SU-DHL-6 (cell line): ENCODE results near the gene PCLO.
A peak's percentile ranks its signal among the peaks of the same experiment; 100 is the strongest.

ENCODE experiments used
- H2AFZ ChIP-seq: fragments of 200-600 bp; sonication (generic); 2 replicates; pipeline ENCODE4 v1.6.1; 2014; ENCODE audit warnings: low read depth, mild to moderate bottlenecking, moderate library complexity, mixed read lengths, antibody characterized with exemption, low read length; ENCODE audit not compliant: severe bottlenecking
- H3F3A ChIP-seq: fragments of 200-600 bp; shearing (Covaris generic); 2 replicates; pipeline ENCODE4 v1.6.0; 2016; ENCODE audit warnings: antibody characterized with exemption, mild to moderate bottlenecking; ENCODE audit not compliant: insufficient read depth
- H3K27ac ChIP-seq: fragments of 200-600 bp; sonication (generic); 2 replicates; pipeline ENCODE4 v1.5.1; 2016; ENCODE audit warnings: low read depth, mild to moderate bottlenecking, low read length, moderate library complexity, mixed read lengths
- H3K27me3 ChIP-seq: fragments of 200-600 bp; sonication (generic), shearing (Covaris generic); 2 replicates; pipeline ENCODE4 v1.6.0; 2014; ENCODE audit warnings: mild to moderate bottlenecking, low read length
- H3K36me3 ChIP-seq: fragments of 200-600 bp; sonication (generic); 2 replicates; pipeline ENCODE4 v1.6.1; 2014; ENCODE audit warnings: mild to moderate bottlenecking, low read length, mixed read lengths
- H3K4me2 ChIP-seq: fragments of 300-600, 200-600 bp; shearing (Covaris generic), sonication (generic); 2 replicates; pipeline ENCODE4 v1.6.0; 2014; ENCODE audit warnings: low read length, low read depth, mild to moderate bottlenecking; ENCODE audit not compliant: poor library complexity, severe bottlenecking
- H3K4me3 ChIP-seq: fragments of 200-600 bp; sonication (generic); 2 replicates; pipeline ENCODE4 v1.5.1; 2014; ENCODE audit warnings: antibody characterized with exemption, low read length, mild to moderate bottlenecking, mixed read lengths; ENCODE audit not compliant: insufficient read depth, poor library complexity, severe bottlenecking
- H3K79me2 ChIP-seq: fragments of 200-600 bp; sonication (generic); 2 replicates; pipeline ENCODE4 v1.6.1; 2014; ENCODE audit warnings: mild to moderate bottlenecking, low read length, moderate library complexity; ENCODE audit not compliant: insufficient read depth
- H3K9ac ChIP-seq: fragments of 200-600 bp; sonication (generic); 2 replicates; pipeline ENCODE4 v1.7.0; 2014; ENCODE audit warnings: mild to moderate bottlenecking, low read length
- H3K9me2 ChIP-seq: fragments of 200-600 bp; sonication (generic); replicated peaks from 2 replicates; pipeline ENCODE4 v1.6.1; 2014; ENCODE audit warnings: low read length; ENCODE audit not compliant: insufficient read depth
- H3K9me3 ChIP-seq: fragments of 200-600 bp; sonication (generic); 2 replicates; pipeline ENCODE4 v1.6.1; 2014; ENCODE audit warnings: low read length, mixed read lengths; ENCODE audit not compliant: insufficient read depth
- H4K20me1 ChIP-seq: fragments of 200-600 bp; sonication (generic); 2 replicates; pipeline ENCODE4 v1.6.1; 2014; ENCODE audit warnings: low read depth, mild to moderate bottlenecking, antibody characterized with exemption, low read length, moderate library complexity, mixed read lengths
- CTCF ChIP-seq: fragments of 200-600 bp; sonication (generic); IDR thresholded peaks from one replicate; pipeline ENCODE4 v1.5.1; 2017; ENCODE audit warnings: antibody characterized with exemption, mild to moderate bottlenecking, low read length, moderate library complexity; ENCODE audit not compliant: insufficient read depth, poor library complexity, severe bottlenecking
- EZH2phosphoT487 ChIP-seq: fragments of 200-600 bp; sonication (generic), shearing (Covaris generic); conservative IDR thresholded peaks from 2 replicates; pipeline ENCODE4 v1.6.1; 2018; ENCODE audit warnings: mild to moderate bottlenecking, antibody characterized with exemption, low read length, moderate library complexity, mixed read lengths

PCLO gene

DNA sequence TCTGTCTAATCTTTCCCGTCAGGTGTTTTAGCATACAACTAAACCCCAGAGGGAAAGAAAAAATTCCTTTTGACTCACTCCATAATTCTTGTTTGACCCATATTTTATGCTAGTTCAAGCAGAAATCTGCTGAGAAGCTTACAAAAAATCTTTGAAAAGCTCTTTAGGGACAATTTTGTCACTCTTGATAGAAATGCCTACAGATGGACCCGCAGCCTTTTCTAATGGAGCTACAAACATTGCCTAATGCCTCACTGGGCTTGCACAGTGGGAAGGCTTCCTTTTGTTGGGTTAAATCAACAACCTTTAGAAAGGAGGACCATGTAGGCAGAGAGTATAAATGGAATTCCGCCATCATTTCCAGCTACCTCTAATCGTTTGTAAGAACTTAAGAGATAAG, 344.5 kb downstream of the PCLO start:
- H3K36me3 ChIP-seq: no peaks in the 10 kb centered on the region
- no peaks in the 10 kb centered on the region for H3K79me2 ChIP-seq
- no peaks in the 10 kb centered on the region for H3F3A ChIP-seq
- no peak overlapping the region for H3K4me2 ChIP-seq
- no peaks in the 10 kb centered on the region for H3K27me3 ChIP-seq
- H3K9ac ChIP-seq: no peak overlapping the region
- no peak overlapping the region for H3K27ac ChIP-seq
- H3K4me3 ChIP-seq: no peak overlapping the region
- H3K9me2 ChIP-seq: no peaks in the 10 kb centered on the region
- no peak for TF ChIP-seq EZH2phosphoT487
- no peak for TF ChIP-seq CTCF
- no peaks in the 10 kb centered on the region for H3K9me3 ChIP-seq
- H4K20me1 ChIP-seq: no peaks in the 10 kb centered on the region; the same call in 1 of the 2 replicates
- H2AFZ ChIP-seq: no peak overlapping the region

DNA sequence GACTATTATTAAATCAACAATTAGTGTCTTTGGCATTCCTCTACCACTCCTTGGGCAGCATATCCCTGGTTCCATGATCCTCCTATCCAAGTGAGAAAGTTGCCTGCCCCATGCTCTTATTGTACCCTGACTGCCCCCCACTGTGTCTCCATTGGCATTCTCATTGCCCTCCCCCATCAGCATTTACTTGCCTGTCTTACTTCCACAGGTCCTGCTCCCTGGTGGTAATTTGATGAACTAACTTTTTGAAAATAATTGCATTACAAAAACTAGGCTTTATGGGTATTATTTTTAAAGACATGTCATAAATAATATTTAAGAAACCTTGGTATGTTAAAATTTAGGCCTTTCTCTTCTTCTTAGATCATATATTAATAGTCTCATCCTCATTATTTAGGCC, 346.4 kb downstream of the PCLO start:
- Histone ChIP-seq H3K27me3 (no peaks in the 10 kb centered on the region), H3K9me2 (no peaks in the 10 kb centered on the region), H3K36me3 (no peaks in the 10 kb centered on the region), H3K9me3 (no peaks in the 10 kb centered on the region), H3K79me2 (no peaks in the 10 kb centered on the region), H3K27ac (no peak overlapping the region), H3K9ac (no peak overlapping the region), H3K4me3 (no peak overlapping the region), H3F3A (no peaks in the 10 kb centered on the region), H2AFZ (no peak overlapping the region), H4K20me1 (no peaks in the 10 kb centered on the region; the same call in 1 of the 2 replicates), H3K4me2 (no peak overlapping the region)
- TF ChIP-seq CTCF: no peak
- no peak for TF ChIP-seq EZH2phosphoT487

- no peak overlapping the region for H2AFZ ChIP-seq
- TF ChIP-seq CTCF: peak; percentile 72
- no peak for TF ChIP-seq EZH2phosphoT487
- H3K27me3 ChIP-seq: no peaks in the 10 kb centered on the region
- no peaks in the 10 kb centered on the region for H3K79me2 ChIP-seq
- H3K36me3 ChIP-seq: no peaks in the 10 kb centered on the region
- H3K9ac ChIP-seq: no peak overlapping the region
- H3F3A ChIP-seq: no peaks in the 10 kb centered on the region
- H3K9me3 ChIP-seq: no peaks in the 10 kb centered on the region
- no peaks in the 10 kb centered on the region for H3K9me2 ChIP-seq
- H3K4me2 ChIP-seq: no peak overlapping the region
- no peak overlapping the region for H3K4me3 ChIP-seq
- no peaks in the 10 kb centered on the region; the same call in 1 of the 2 replicates for H4K20me1 ChIP-seq
- no peak overlapping the region for H3K27ac ChIP-seq
Observed at GRCh38 chr7:82810558-82811259, 352.0 kb downstream of the PCLO start.
